SK-N-DZ (cell line): ENCODE measurements around the gene PPARG.
A peak's percentile ranks its signal among the peaks of the same experiment; 100 is the strongest.
"Not testable (repeated sequence)": the region's sequence is repeated elsewhere in the genome, so short reads cannot be mapped to it uniquely, and the experiment has no call there.

Source experiments
- DNase-seq: peaks from one replicate; pipeline ENCODE4 v3.0.0-alpha.2; 2015; ENCODE audit warnings: low spot score

The PPARG gene

DNA sequence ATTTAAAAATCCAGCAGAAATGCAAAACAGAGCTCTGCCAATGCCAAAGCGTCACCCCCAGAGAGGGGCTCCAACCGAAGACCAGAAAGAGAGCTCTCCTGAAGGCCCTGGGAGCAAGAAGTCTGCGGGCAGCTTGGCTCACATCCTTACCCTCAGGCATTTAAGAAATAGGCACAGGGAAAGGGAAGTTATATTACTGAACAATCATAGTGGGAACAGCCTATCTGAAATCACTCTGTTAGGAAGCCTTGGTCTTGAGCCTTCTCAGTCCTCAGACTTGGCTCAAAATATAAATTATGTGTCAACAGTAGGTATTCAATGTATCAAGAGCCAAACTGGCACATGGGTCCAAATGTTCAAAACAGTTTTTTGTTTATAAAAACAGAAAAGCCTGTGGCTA is 10.3 kb upstream of the PPARG start:
- DNase-seq: no peak

GRCh38 chr3:12279591-12280326 is 9.1 kb upstream of the PPARG start:
- DNase-seq: no peak

DNA sequence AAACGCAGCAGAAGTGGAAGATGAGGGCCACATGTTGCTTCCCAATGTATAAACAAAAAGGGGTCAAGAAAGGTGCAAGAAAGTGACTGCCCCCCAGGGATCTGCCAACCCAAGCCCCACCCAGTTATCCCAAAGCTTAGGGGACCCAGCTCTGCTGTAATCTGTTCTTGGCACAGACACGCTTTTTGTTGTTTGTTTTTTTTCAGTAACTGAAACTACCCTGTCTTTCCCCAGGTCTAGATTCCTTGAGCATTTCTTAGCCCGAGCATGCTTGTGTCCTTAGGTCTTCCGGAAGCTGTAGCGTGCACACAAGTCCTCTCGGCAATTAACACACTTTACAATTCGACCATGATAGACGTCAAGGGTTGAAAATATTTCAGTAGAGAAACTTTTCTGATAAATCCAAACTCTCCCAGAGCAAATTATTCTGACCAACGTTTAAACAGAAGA is 8.5 kb upstream of the PPARG start:
- DNase-seq: no peak

DNA sequence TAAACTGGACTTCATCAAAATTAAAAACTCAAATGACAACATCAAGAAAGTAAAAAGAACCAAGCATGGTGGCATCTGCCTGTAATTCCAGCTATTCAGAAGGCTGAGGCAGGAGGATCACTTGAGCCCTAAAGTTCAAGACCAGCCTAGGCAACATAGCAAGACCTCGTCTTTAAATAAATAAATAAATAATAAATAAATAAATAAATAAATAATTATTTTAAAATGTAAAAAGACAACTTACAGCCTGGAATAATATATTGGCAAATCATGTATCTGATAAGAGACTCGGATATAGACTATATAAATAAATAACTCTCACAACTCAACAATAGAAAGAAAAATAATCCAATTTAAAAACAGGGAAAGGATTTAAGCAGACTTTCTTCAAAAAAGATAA is 4.3 kb upstream of the PPARG start:
- no peak for DNase-seq

DNA sequence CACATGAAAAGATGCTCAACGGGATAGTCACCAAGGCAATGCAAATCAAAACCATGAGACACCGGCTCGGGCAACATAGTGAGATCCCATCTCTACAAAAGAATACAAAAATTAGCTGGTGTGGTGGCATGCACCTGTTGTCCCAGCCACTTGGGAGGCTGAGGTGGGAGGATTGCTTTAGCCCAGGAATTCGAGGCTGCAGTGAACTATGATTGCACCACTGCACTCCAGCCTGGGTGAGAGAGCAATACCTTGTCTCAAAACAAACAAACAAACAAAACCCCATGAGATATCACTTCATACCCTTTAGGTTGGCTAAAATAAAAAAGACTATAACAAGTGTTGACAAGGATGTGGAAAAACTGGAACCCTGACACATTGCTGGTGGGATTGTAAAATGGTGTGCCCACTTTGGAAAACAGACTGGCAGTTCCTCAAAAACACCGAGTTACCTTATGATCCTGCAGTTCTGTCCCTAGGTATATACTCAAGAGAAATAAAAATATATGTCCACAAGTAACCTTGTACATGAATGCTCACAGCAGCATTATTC is 3.8 kb upstream of the PPARG start:
- no peak for DNase-seq

DNA sequence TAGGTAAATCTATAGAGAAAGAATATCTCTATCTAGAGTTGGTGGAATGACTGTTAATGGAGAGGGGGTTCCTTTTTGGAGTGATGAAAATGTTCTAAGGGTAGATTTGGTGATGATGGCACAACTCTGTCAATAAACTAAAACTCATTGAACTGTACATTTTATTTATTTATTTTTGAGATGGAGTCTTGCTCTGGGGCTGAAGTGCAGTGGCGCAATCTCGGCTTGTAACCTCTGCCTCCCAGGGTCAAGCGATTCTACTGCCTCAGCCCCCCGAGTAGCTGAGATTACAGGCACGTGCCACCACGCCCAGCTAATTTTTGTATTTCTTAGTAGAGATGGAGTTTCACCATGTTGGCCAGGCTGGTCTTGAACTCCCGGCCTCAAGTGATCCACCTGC is 3.1 kb upstream of the PPARG start:
- not testable (repeated sequence) for DNase-seq

DNA sequence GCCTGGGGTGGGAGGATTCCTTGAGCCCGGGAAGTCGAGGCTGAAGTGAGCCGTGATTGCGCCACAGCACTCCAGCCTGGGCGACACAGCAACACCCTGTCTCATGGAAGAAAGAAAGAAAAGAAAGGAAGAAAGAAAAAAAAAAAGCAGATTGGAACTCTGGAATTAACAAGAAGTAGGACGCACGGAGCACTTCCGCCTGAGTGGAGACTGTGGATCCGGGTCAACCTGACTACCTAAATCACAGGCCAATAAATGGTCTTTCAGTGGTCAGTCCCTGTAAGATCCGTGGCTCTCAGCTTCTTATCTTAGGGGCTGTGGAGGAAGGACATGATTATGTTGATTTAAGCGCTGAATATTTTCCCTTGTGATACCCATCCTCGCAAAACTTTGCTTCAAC is 2.4 kb upstream of the PPARG start:
- no peak for DNase-seq

- peak; percentile 29 for DNase-seq
These were observed 1.7 kb upstream of the PPARG start for GRCh38 chr3:12286927-12287726.

GRCh38 chr3:12287727-12288181 is 1.1 kb upstream of the PPARG start:
- no peak for DNase-seq

GRCh38 chr3:12289524-12289923 is 654 bp downstream of the PPARG start:
- DNase-seq: no peak

- DNase-seq: no peak
These were observed 3.9 kb downstream of the PPARG start for GRCh38 chr3:12292770-12293169.

- no peak for DNase-seq
These were observed 6.2 kb downstream of the PPARG start for GRCh38 chr3:12294885-12295580.

DNA sequence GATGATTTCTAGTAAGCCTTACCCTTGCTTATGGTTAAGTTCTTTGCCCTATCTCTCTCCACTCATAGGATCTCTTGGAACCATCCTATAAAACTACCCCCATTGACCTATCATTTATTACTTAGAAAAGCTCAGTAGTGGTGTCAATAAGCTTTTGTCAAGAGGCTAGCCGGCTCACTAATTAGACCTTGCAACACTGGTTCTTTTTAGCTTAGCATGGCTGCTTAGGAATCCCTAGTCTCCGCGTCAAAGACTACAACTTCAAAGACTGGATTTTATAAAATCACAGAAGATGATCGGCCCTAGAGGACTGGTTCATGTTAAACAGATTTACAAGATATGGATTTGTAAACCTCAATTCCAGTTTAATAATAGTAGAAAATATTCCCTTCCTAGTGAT is 7.6 kb downstream of the PPARG start:
- DNase-seq: no peak

- DNase-seq: no peak
These were observed 10.2 kb downstream of the PPARG start for GRCh38 chr3:12299026-12299425.

- no peak for DNase-seq
These were observed 11.3 kb downstream of the PPARG start for GRCh38 chr3:12300137-12300536.

- no peak for DNase-seq
These were observed 12.2 kb downstream of the PPARG start for GRCh38 chr3:12301031-12301430.

- no peak for DNase-seq
These were observed 12.6 kb downstream of the PPARG start for GRCh38 chr3:12301513-12301912.

GRCh38 chr3:12302564-12302963 is 13.7 kb downstream of the PPARG start:
- no peak for DNase-seq

GRCh38 chr3:12303534-12303933 is 14.7 kb downstream of the PPARG start:
- DNase-seq: no peak

GRCh38 chr3:12303993-12304392 is 15.1 kb downstream of the PPARG start:
- DNase-seq: no peak

GRCh38 chr3:12307136-12307535 is 18.3 kb downstream of the PPARG start:
- no peak for DNase-seq

DNA sequence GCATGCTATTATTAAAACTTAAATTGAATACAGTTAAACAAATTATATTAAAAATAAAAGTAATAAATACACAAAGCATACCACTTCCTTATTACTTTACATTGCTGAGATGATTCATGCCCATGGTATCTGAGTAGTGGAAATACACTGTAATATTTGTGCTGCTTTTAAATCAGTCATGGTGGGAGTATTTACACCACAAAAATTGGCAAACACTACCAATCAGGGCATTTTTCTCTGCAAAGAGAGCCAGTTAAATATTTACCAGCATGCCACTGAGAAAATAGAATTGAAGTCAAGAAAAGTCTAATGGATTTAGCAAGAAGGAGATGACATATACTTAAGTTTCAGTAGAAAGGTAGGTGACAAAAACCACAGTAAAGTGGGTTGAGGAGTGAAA is 19.6 kb downstream of the PPARG start:
- DNase-seq: no peak
